ENCODE results near the gene PRKAR2B. TPM values are rescaled to one million over a fixed set of nuclear protein-coding genes. Genes with fewer than 3 reads are reported as not detected.
A peak's percentile ranks its signal among the peaks of the same experiment; 100 is the strongest.

PRKAR2B gene
- total and polyA plus RNA-seq, 10 donors, result 8.3 to 74.4 (median 38.9) TPM

GRCh38 chr7:107025449-107026103, 18.9 kb upstream of the PRKAR2B start:
- whole genome bisulfite sequencing, 5 donors, result 90 to 99% (median 93%) methylated on average over 2 of the region's 2 CpGs
- intact Hi-C loops (cut with DNase I; ENCODE audit: low total_unique reads), result no loop called here
- no peak for TF ChIP-seq POLR2A (IDR thresholded peaks at IDR 0.05)
- TF ChIP-seq CTCF (IDR thresholded peaks at IDR 0.05 in 8 of 11, conservative IDR thresholded peaks at IDR 0.05 in 3 of 11), result no peak
- Histone ChIP-seq H3K9me3 (peaks cover 0 to 6% (median 3%) of the 10 kb centered on the region in 8 donors), H3K27me3 (replicated peaks in 1 of 7) (no peaks in the 10 kb centered on the region), H3K4me3 (no peak overlapping the region), H3K27ac (peak overlapping the region in 3 of 8 donors; percentile 13 to 38 (median 18)), H3K36me3 (no peaks in the 10 kb centered on the region), H3K4me1 (peaks cover 0 to 22% (median 10%) of the 10 kb centered on the region in 6 donors)
- no peak for DNase-seq

- intact Hi-C loops (cut with DNase I; ENCODE audit: low total_unique reads), result no loop called here
- WGBS, 5 donors, result 88 to 91% (median 89%) methylated on average over 5 of the region's 5 CpGs
Measured at GRCh38 chr7:107026166-107026565, 18.3 kb upstream of the PRKAR2B start.

GRCh38 chr7:107027208-107027607, 17.3 kb upstream of the PRKAR2B start:
- Histone ChIP-seq H3K9me3 (peaks cover 0 to 6% (median 3%) of the 10 kb centered on the region in 8 donors), H3K27ac (peak overlapping the region in 5 of 8 donors; percentile 57 to 74 (median 64))
- intact Hi-C loops (cut with DNase I; ENCODE audit: low total_unique reads), result no loop called here

More at GRCh38 chr7:107026166-107026565, 18.3 kb upstream of the PRKAR2B start:
- H3K4me1 ChIP-seq, result peaks cover 0 to 22% (median 10%) of the 10 kb centered on the region in 6 donors
- no peak for DNase-seq
- H3K9me3 ChIP-seq, result peaks cover 0 to 6% (median 3%) of the 10 kb centered on the region in 8 donors
- H3K4me3 ChIP-seq, result no peak overlapping the region
- H3K27me3 ChIP-seq (replicated peaks in 1 of 7), result no peaks in the 10 kb centered on the region
- peak overlapping the region in 3 of 8 donors; percentile 13 to 38 (median 18) for H3K27ac ChIP-seq
- TF ChIP-seq POLR2A (IDR thresholded peaks at IDR 0.05) (no peak), POLR2AphosphoS5 (IDR thresholded peaks at IDR 0.05) (no peak), CTCF (IDR thresholded peaks at IDR 0.05 in 8 of 11, conservative IDR thresholded peaks at IDR 0.05 in 3 of 11) (no peak)
- H3K36me3 ChIP-seq, result no peaks in the 10 kb centered on the region

More at GRCh38 chr7:107027208-107027607, 17.3 kb upstream of the PRKAR2B start:
- Histone ChIP-seq H3K4me1 (peaks cover 0 to 22% (median 10%) of the 10 kb centered on the region in 6 donors), H3K4me3 (no peak overlapping the region), H3K36me3 (no peaks in the 10 kb centered on the region), H3K27me3 (replicated peaks in 1 of 7) (no peaks in the 10 kb centered on the region)
- TF ChIP-seq POLR2AphosphoS5 (IDR thresholded peaks at IDR 0.05) (no peak), CTCF (IDR thresholded peaks at IDR 0.05 in 8 of 11, conservative IDR thresholded peaks at IDR 0.05 in 3 of 11) (no peak), POLR2A (IDR thresholded peaks at IDR 0.05) (no peak)
- no peak for DNase-seq
- WGBS, 5 donors, result 55 to 78% (median 62%) methylated on average over 2 of the region's 2 CpGs

Data from spleen (tissue), 11 donors.